HUES6 (cell line): ENCODE measurements around the gene HOXB1.

ENCODE experiments used
- H3K27ac ChIP-seq: 2 replicates; pipeline ENCODE4 v1.7.0; 2013; ENCODE audit warnings: low read depth, mild to moderate bottlenecking, low read length, inconsistent platforms
- H3K27me3 ChIP-seq: 2 replicates; pipeline ENCODE4 v1.6.1; 2013; ENCODE audit warnings: low read length; ENCODE audit not compliant: control insufficient read depth, insufficient read depth
- H3K36me3 ChIP-seq: 2 replicates; pipeline ENCODE4 v1.6.1; 2013; ENCODE audit warnings: low read length; ENCODE audit not compliant: control insufficient read depth, insufficient read depth
- H3K4me1 ChIP-seq: 2 replicates; pipeline ENCODE4 v1.6.1; 2013; ENCODE audit warnings: low read length; ENCODE audit not compliant: control insufficient read depth, insufficient read depth
- H3K4me3 ChIP-seq: 2 replicates; pipeline ENCODE4 v1.5.1; 2013; ENCODE audit warnings: low read depth, low read length
- H3K9ac ChIP-seq: one replicate; pipeline ENCODE4 v1.6.1; 2013; ENCODE audit warnings: mild to moderate bottlenecking, low read length
- H3K9me3 ChIP-seq: 2 replicates; pipeline ENCODE4 v1.6.1; 2013; ENCODE audit warnings: low read depth, low read length; ENCODE audit not compliant: control insufficient read depth, insufficient read depth

HOXB1 gene

DNA sequence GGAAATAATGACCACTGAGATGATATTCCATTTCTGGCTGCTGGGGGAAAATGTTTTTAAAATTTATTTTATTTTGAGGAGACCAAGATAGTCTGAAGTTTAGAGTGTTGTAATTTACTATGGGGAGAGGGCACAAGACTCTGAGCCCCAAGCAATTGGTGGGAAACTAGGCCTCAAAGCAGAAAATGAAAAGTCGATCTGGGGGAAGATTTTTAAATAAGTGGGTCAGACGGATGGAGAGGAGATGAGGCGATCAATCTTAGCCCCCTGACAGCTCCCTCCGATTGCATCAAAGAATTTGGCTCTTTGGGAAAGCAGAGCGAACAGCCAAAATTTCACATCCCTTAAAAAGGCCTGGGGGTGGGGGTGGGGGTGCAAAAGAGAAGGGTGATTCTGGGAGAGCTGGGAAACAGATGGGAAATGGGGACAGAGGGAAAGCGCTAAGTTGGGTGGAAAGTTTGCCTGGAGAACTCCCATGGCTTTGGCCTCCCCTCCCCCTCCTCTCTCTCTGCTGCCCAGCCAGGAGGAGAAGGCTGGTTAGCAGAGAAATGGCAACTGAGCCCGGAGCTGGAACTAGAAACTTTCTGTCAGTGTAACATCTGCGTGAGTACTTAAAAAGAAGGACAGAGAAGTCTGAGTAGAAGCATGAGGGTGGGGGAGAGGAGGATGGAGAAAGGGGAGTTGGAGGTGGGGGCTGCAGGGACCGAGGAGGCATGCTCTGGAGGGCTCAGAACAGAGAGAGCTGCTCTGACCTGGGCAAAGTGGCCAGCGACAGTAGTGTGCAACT lies 15.5 kb upstream of the HOXB1 start:
- Histone ChIP-seq H3K27me3 (peaks cover 97% of the 10 kb centered on the region), H3K36me3 (no peaks in the 10 kb centered on the region), H3K4me1 (peaks cover 68% of the 10 kb centered on the region), H3K4me3 (peak overlapping the region; percentile 80; the same call in 1 of the 2 replicates), H3K9ac (peak overlapping the region; percentile 72), H3K9me3 (no peaks in the 10 kb centered on the region), H3K27ac (no peak overlapping the region; the same call in 1 of the 2 replicates)

DNA sequence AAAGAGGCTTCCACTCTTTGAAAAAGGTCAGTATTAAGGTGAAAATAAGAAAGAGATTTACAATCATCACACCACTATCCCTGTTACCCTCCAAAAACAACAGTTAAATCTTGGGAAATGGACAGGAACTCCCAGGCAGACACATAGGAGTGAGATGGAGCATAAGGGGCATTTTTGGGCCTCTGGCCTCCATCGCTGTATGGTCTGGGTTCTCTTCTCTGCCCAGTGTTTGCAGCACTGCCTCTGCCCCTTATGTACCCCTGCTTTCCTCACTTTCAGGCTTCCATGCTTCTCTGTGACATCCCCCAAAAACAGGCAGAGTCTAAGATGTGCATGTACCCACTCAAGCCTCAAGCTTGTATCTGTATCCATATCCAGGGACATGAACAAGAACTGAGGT lies 14.7 kb upstream of the HOXB1 start:
- H3K4me3 ChIP-seq = peak overlapping the region; percentile 80; the same call in 1 of the 2 replicates
- H3K27ac ChIP-seq = no peak overlapping the region; the same call in 1 of the 2 replicates
- H3K27me3 ChIP-seq = peaks cover 97% of the 10 kb centered on the region
- H3K36me3 ChIP-seq = no peaks in the 10 kb centered on the region
- peaks cover 71% of the 10 kb centered on the region for H3K4me1 ChIP-seq
- H3K9me3 ChIP-seq = no peaks in the 10 kb centered on the region
- peak overlapping the region; percentile 72 for H3K9ac ChIP-seq

DNA sequence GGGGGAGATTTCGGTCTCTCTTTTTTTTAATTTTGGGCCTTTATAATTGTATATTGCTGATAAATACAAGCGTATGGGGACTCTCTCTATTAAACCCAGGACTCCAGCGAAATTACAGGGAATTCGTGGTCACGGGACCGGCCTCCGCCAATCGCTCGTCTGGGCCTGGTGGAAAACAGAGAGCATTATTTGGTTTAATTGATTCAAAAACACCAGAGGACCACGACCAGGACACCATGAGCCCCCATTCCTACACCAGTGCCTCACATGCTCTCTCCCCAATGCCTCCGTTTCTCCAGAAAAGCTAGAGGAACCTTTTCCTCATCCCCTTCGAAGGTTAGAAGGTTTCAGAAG lies 14.2 kb upstream of the HOXB1 start, which contains the start of gene HOXB2:
Gene HOXB2 (minus strand): TSS at position 88 of the 354 bp plus-strand sequence. CDS start 198 bp downstream, outside the sequence.
- peaks cover 72% of the 10 kb centered on the region for H3K4me1 ChIP-seq
- no peaks in the 10 kb centered on the region for H3K36me3 ChIP-seq
- no peaks in the 10 kb centered on the region for H3K9me3 ChIP-seq
- H3K27me3 ChIP-seq = peaks cover 97% of the 10 kb centered on the region
- peak within 1 kb of the TSS; percentile 35; the same call in 1 of the 2 replicates for H3K27ac ChIP-seq
- H3K4me3 ChIP-seq = peak within 1 kb of the TSS; percentile 80
- peak within 1 kb of the TSS; percentile 88 for H3K9ac ChIP-seq

DNA sequence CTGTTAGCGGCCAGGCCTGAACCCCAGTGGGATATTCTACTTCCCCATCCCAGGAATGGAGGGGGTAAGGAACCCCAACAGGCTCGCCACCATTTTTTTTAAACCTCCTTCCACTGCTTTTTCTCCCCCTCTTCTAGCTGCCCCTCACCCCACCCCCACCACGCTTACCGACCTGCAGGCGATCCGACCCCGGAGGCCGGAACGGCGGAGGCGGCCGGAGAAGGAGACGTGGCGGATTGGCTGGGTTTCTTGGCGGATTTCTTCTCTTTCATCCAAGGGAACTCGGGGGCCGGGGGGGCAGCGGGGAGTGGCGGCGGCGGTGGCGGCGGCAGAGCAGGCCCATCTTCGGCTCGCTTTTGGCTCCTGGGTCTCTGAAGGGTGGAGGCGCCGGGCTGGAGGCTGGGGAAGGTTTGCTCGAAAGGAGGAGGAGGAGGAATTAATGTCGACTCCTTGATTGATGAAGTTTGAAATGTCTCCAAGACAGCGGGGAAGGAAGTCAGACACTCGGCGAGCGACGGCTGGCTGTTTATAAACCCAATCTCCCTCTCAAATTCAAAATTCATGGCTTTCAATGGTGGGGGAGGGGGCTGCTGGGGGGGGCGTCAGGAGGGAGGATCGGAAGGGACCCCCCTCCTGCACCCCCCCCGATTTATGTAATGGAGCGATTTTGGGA lies 13.7 kb upstream of the HOXB1 start:
- Histone ChIP-seq H3K27me3 (peaks cover 97% of the 10 kb centered on the region), H3K4me1 (peaks cover 69% of the 10 kb centered on the region), H3K27ac (peak overlapping the region; percentile 35; the same call in 1 of the 2 replicates), H3K9ac (peak overlapping the region; percentile 88), H3K4me3 (peak overlapping the region; percentile 80), H3K36me3 (no peaks in the 10 kb centered on the region), H3K9me3 (no peaks in the 10 kb centered on the region)

DNA sequence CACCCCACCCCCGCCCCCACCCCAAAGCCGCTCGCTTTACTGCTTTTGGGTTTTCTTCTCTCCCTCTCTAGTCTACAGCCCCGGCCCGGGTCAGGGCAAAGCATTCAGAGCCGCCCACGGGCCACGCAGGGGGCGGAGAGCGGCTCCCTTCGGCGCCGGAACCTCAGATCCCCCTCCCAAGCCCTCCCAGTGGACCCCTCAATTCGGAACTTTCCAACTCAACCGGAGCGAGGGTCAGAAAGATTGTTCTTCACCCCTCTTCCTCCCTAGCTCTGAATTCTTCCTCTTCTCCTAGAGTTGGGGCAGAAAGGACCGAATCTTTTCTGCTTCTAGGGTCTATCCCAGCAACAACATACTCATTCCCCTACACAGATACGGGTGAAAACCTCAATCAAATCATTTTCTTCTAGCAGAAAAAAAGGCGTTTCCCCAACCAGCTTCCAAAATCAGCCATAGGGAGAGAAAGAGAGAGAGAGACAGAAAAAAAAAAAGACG lies 13.1 kb upstream of the HOXB1 start:
- Histone ChIP-seq H3K9ac (peak overlapping the region; percentile 88), H3K27ac (peak overlapping the region; percentile 35; the same call in 1 of the 2 replicates), H3K4me1 (peaks cover 64% of the 10 kb centered on the region)

DNA sequence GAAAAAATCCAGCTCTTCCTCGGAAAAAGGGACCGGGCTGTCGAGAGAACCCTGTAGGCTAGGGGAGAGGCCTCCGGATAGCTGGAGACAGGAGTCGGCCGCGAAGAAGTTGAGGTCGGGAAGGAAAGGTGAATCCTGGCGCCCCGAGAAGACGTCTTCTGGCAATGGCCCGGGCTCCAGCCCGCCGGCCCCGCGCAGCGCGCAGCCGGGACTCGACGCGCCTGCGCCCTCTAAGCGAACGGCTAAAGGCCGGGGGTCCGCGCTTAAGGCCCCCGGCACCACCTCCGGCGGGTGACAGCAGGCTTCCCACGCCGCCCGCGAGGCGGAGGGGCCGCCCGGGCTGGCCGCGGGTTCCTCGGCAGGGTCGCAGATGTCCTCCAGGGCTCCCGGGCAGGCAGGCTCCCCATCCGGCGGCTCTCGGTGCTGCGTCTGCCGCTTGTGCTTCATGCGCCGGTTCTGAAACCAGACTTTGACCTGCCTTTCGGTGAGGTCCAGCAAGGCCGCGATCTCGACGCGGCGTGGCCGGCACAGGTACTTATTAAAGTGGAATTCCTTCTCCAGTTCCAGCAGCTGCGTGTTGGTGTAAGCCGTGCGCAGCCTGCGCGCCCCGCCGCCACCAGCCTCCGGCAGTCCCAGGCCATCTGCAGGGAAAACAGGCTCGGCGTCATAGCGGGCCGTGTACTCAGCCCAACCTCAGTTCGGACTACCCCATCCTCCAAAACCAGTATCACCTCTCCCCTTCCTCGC lies 12.5 kb upstream of the HOXB1 start:
- Histone ChIP-seq H3K27ac (peak overlapping the region; percentile 34; the same call in 1 of the 2 replicates), H3K27me3 (peaks cover 93% of the 10 kb centered on the region), H3K4me1 (peaks cover 58% of the 10 kb centered on the region), H3K9me3 (no peaks in the 10 kb centered on the region), H3K9ac (peak overlapping the region; percentile 88), H3K4me3 (peak overlapping the region; percentile 80), H3K36me3 (no peaks in the 10 kb centered on the region)

More for the DNA sequence above, 13.1 kb upstream of the HOXB1 start:
- Histone ChIP-seq H3K36me3 (no peaks in the 10 kb centered on the region), H3K4me3 (peak overlapping the region; percentile 80), H3K9me3 (no peaks in the 10 kb centered on the region), H3K27me3 (peaks cover 97% of the 10 kb centered on the region)

DNA sequence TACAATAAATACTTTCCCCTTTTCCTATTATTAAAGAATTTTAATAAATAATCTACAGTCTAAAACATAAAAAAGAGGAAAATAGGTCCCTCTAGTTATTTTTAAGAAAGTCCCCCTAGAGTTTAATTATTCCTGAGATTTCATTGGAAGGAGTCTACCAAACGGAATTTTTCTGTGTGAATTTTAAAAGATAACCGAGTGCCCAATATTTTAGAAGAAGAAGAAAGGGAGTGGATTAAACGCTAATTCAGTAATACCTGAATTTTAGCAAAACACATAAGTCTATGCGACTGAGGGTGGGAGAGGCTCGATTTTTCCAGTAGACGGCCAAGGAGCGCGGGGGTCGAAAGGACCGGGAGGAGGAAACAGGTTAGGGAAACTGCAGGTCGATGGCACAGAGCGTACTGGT lies 11.9 kb upstream of the HOXB1 start:
- peaks cover 87% of the 10 kb centered on the region for H3K27me3 ChIP-seq
- peak overlapping the region; percentile 80 for H3K4me3 ChIP-seq
- peak overlapping the region; percentile 88 for H3K9ac ChIP-seq
- H3K4me1 ChIP-seq = peaks cover 53% of the 10 kb centered on the region
- no peaks in the 10 kb centered on the region for H3K9me3 ChIP-seq
- no peak overlapping the region; the same call in 1 of the 2 replicates for H3K27ac ChIP-seq
- no peaks in the 10 kb centered on the region for H3K36me3 ChIP-seq

DNA sequence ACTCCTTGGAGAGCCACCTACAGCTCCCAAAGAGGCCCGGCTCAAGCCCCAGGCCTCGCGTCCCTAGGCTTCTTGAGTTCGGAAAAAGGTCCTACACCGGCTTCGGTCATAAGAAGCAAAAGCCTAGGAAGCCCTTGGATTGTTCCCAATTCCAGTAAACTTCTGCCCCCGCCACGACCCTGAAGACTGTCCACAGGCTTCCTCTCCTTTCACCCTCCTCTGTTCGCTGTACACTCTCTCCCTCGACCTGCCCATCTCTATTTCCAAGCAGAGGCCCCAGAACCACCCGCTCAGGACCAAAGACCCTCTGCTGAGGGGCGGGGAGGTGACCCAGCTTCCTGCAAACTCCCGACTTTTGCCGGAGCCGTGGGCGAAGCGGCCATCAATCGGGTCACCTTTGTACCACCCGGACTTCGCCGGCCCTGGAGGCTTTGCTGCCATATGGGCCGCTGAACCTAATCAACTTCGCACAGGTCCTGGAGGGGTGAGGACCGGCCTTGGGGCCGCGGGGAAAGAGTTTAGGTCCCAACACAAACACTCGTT lies 11.4 kb upstream of the HOXB1 start:
- Histone ChIP-seq H3K4me3 (peak overlapping the region; percentile 80), H3K9me3 (no peaks in the 10 kb centered on the region), H3K27me3 (peaks cover 82% of the 10 kb centered on the region), H3K9ac (peak overlapping the region; percentile 82), H3K27ac (no peak overlapping the region; the same call in 1 of the 2 replicates), H3K36me3 (no peaks in the 10 kb centered on the region), H3K4me1 (peaks cover 52% of the 10 kb centered on the region)

DNA sequence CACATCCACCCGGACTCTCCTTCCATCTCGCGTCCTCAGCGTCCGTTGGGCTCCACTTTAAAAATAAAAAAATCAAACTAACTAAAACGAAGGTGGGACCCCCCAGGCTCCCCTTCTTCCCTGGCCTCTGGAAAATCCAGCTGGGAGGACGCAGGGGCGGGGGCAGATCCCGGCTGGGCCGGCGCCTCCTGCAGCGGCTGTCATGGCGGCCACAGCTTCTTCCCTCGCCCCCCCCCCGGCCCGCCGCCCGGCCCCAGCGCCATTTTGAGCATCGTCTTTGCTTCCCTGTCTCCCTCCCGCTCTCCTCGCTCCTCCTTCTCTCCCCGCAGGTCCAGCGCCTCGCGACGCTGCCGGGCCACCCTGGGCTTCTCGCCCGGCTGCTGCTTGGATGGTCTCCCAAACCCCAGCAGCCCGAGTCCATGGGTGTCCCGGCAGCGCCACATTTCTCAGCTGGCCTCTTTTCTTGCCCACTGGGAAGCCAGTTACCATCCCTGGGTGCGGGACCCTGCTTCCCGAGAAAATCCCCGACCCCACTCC lies 10.8 kb upstream of the HOXB1 start:
- Histone ChIP-seq H3K27ac (no peak overlapping the region), H3K4me1 (peaks cover 47% of the 10 kb centered on the region), H3K9me3 (no peaks in the 10 kb centered on the region), H3K4me3 (peak overlapping the region; percentile 80), H3K36me3 (no peaks in the 10 kb centered on the region), H3K9ac (peak overlapping the region; percentile 82), H3K27me3 (peaks cover 77% of the 10 kb centered on the region)

DNA sequence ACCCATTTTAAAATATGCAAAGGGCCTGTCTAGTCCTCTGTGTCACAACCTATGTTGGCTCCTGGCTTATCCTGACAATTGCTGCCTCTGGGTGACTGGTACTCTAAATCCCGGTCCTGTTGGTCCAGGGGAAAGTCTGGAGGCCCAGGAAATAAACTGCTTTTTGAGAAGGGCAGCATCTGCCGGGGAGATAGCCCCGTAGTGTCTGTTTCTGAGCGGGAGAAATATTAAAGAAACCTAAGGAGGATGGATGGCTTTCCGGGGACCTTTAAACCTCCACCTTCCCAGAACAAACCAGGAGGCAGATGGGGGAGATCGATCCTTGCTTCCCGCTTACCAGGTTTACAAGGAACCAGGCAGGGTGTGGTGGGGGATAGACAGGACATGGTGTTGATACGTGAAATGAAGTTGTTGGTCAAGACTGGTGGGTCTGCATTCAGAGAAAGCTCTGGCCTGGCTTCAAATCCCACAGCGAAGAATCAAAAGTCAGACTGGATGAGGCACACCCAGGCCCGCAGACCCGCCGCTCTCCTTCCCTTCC lies 10.3 kb upstream of the HOXB1 start:
- H3K4me3 ChIP-seq = peak overlapping the region; percentile 80
- peaks cover 41% of the 10 kb centered on the region for H3K4me1 ChIP-seq
- H3K9me3 ChIP-seq = no peaks in the 10 kb centered on the region
- no peak overlapping the region for H3K27ac ChIP-seq
- peak overlapping the region; percentile 12 for H3K9ac ChIP-seq
- no peaks in the 10 kb centered on the region for H3K36me3 ChIP-seq
- peaks cover 71% of the 10 kb centered on the region for H3K27me3 ChIP-seq
